ENCODE measurements around the gene MUC2. TPM values are rescaled to one million over a fixed set of nuclear protein-coding genes. Genes with fewer than 3 reads are reported as not detected.

The MUC2 gene
- total RNA-seq, 1 experiment from 2014 or later = not detected

DNA sequence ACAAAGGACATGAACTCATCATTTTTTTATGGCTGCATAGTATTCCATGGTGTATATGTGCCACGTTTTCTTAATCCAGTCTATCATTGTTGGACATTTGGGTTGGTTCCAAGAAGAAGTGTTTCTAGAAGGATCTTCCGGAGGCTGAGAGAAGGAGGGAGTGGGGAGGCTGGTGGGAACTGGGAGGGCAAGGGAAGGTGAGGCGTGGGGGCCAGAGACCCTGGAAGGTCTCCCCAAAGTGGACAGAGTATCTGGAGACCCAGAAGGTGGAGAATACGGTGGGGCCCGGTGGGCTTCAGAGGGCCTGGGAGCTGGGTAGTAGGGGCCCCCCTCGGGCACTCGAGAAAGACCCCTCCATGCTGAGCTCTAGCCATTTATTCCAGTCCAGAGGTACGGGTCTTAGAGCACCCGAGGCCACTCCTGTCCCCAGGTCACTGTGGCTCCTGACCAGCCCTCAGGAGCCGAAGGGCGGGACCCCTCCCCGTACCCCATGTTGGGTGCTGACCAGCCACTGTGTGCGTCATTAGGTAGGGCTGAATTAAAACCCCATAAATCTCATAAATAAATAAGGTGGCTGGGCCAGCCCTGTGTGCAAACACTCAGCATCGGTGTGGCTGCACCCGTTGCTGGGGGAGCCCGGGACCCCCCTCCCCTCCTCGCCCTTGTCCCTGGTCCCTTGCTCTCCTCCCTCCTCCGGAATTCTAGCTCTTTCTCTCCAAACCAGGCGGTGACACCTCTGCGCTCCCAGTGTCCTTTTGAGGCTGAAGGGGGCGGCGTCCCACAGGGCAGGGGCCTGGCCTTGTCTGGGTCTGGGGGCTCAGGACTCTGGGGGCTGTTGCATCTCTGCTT, 44.3 kb downstream of the MUC2 start:
- H3K36me3 ChIP-seq (replicated peaks; ENCODE audit: control insufficient read depth, insufficient read depth, low read length) = no peaks in the 10 kb centered on the region
- no peak overlapping the region for H3K4me3 ChIP-seq (ENCODE audit: insufficient read depth, low read depth, low read length)
- no peak for DNase-seq
- H3K27me3 ChIP-seq (ENCODE audit: control insufficient read depth, insufficient read depth, low read length) = no peaks in the 10 kb centered on the region

DNA sequence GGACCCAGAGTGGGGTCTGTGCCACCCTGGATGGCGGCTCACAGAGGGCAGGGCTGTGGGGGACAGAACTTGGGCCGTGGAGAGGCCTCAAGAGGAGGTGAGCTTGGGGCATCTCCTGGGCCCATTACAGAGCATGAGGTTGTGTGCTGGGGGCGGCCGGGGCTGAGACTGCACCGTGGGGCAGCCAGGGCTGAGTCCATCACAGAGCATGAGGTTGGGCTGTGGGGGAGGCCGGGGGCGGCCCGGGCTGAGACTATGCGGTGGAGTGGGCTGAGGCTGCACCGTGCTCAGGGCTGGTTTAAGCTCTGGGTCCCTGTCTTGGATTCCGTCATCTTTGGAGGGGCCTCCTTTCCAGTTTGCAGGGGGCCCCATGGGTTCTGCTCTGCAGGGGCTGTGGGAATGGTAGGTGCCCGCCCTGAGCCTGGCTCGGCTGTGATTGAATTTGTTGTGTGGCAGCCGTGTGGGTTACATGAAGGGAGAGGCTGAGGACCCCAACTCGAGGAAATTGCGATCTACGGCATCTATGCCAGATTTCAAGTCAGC, 45.0 kb downstream of the MUC2 start:
- Histone ChIP-seq H3K27me3 (ENCODE audit: control insufficient read depth, insufficient read depth, low read length) (no peaks in the 10 kb centered on the region), H3K36me3 (replicated peaks; ENCODE audit: control insufficient read depth, insufficient read depth, low read length) (no peaks in the 10 kb centered on the region), H3K4me3 (ENCODE audit: insufficient read depth, low read depth, low read length) (no peak overlapping the region)
- peak; percentile 68 for DNase-seq

DNA sequence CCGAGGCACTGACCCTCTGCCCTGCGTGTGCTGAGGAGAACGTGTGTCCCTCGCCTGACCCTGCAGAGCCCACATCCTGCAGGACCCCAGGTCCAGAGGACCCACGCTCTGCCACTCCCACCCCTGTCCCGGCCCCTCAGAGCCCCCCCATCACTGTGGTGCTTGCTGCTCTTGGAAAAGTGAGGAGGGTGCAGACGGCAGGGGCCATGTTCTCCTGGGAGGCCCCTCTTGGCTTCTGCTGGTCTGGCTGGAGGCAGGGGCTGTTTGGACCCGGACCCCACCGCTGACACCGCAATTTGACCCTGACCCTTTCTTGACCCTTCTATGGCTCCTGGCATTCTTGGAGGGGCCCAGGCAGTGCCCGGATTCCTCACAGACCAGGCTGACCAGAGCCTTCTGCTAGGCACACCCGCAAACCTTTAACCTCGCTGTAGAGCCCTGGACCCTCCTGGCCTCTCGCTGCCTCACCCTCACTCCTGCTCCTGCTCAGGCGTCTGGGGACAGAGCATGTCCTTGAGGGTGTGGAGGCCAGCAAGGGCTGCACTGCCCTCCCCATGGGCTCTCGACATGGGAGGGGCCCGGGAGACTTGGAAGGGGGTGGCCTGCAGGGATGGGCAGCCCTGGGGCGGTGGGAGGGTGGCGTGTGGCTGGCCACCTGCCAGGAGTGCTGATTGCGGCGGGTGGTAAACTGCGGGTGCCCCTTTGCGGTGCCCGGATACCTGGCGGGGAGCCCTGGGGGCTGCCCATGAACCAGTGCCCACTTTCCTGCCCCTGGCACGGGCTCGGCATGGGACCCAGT, 46.1 kb downstream of the MUC2 start:
- no peaks in the 10 kb centered on the region for H3K27me3 ChIP-seq (ENCODE audit: control insufficient read depth, insufficient read depth, low read length)
- DNase-seq = peak; percentile 50
- H3K36me3 ChIP-seq (replicated peaks; ENCODE audit: control insufficient read depth, insufficient read depth, low read length) = no peaks in the 10 kb centered on the region
- no peak overlapping the region for H3K4me3 ChIP-seq (ENCODE audit: insufficient read depth, low read depth, low read length)

DNA sequence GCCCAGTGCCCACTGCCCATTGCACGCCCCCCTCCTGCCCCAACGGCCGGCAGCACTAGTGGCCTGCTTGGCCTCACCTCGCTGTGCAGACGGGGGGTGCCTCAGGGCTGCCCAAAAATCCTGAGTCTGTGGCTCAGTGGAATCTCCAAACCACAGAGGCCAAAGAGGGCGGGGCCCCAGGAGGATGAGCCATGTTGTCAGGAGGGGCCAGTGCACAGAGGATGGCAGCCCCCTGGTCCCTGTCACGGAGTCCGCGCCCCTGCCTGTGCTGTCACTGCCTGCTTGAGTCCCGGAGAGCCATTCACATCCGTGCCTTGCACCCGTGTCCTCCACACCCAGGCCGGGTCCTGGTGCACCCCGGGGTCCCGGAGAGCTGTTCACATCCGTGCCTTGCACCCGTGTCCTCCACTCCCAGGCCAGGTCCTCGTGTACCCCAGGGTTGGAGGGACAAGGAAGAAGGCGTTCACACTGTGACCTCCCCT, 46.7 kb downstream of the MUC2 start:
- peak; percentile 52 for DNase-seq
- Histone ChIP-seq H3K27me3 (ENCODE audit: control insufficient read depth, insufficient read depth, low read length) (no peaks in the 10 kb centered on the region), H3K36me3 (replicated peaks; ENCODE audit: control insufficient read depth, insufficient read depth, low read length) (no peaks in the 10 kb centered on the region), H3K4me3 (ENCODE audit: insufficient read depth, low read depth, low read length) (no peak overlapping the region)

DNA sequence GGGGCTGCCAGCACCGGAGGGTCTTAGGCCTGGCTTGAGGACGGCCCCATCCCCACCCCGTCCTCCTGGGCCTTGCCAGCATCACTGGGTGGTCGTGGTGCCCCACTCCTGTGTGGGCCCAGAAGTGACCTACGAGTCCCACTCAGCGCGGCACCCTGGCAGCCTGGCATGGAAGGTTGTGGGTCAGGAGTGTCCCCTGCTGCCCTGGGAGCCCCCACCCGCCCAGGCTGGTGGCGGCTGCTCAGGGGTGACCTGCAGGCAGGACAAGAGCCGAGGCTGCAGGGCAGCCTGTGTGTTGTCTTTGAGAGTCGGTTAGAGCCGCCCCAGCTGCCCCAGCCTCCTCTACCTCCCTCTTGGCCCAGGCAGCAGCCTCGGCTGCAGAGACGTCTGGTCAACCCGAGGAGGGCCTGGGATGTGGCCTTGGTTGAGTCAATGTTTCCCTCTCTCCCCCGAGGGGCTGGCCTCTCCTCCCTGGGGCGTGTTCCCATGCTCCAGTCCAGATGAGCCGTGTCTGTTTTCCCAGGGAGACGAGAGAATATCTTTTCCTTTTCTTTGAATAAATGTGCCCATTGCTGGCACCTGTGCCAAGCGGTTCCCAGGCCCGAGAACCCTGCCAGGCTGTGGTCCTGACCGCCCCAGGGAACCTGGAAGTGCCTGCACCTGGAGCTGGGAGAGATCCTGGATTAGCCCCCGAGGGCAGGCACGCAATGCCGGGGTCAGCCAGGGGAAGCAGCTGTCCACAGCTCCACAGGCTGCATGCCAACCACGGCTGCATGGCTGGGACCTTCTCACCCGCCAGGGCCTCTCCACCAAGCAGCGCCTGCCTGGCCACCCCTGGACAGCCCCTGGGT, 47.4 kb downstream of the MUC2 start:
- Histone ChIP-seq H3K4me3 (ENCODE audit: insufficient read depth, low read depth, low read length) (no peak overlapping the region), H3K27me3 (ENCODE audit: control insufficient read depth, insufficient read depth, low read length) (no peaks in the 10 kb centered on the region), H3K36me3 (replicated peaks; ENCODE audit: control insufficient read depth, insufficient read depth, low read length) (no peaks in the 10 kb centered on the region)
- peak; percentile 62 for DNase-seq

DNA sequence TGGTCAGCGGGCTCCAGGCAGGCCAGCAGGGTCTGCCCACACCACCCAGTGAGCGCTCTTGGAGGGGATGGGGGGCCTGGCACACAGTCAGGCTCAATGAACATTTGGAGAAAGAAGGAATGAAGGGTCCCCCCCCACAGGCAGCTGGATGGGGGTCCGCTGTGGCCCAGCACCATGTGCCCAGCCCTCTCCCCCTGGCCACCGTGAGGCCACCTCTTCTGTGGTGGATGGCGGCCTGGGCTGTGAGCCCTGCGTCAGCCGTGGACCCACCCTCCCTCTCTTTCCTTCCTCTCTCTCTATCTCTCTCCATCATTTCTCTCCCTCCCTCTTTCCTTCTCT, 48.0 kb downstream of the MUC2 start:
- Histone ChIP-seq H3K27me3 (ENCODE audit: control insufficient read depth, insufficient read depth, low read length) (no peaks in the 10 kb centered on the region), H3K4me3 (ENCODE audit: insufficient read depth, low read depth, low read length) (no peak overlapping the region), H3K36me3 (replicated peaks; ENCODE audit: control insufficient read depth, insufficient read depth, low read length) (no peaks in the 10 kb centered on the region)
- no peak for DNase-seq

DNA sequence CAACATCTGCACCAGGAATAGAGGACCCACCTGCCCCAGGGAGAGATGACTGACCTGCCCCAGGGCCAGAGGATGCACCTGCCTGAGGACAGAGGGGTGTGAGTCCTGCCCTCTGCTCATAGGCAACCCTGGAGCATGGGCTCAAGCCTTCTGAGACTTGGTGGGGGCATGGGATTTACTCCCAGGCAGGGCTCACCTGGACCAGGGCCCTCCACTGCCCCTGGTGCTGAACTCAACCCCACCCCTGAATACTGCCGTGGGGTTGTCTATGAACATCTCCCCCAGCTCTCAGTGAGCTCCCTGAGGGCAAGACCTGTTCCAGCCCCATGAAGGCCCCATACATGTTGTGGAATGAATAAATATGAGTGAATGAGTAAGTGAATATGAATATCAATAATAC, 49.3 kb downstream of the MUC2 start:
- no peak for DNase-seq
- no peaks in the 10 kb centered on the region for H3K36me3 ChIP-seq (replicated peaks; ENCODE audit: control insufficient read depth, insufficient read depth, low read length)
- H3K4me3 ChIP-seq (ENCODE audit: insufficient read depth, low read depth, low read length) = no peak overlapping the region
- H3K27me3 ChIP-seq (ENCODE audit: control insufficient read depth, insufficient read depth, low read length) = no peaks in the 10 kb centered on the region

Other genes starting within 250 kb of the MUC2 start
- 20.2 and 35.8 TPM in 2 replicates for gene CRACR2B, start 247.0 kb upstream of the MUC2 start, total RNA-seq (2014; rRNA removed; shearing (Covaris generic))
- gene CD151, start 241.9 kb upstream of the MUC2 start, total RNA-seq (2014; rRNA removed; shearing (Covaris generic)) = 175 and 190 TPM in 2 replicates
- 96.1 and 135 TPM in 2 replicates for gene POLR2L, start 232.3 kb upstream of the MUC2 start, total RNA-seq (2014; rRNA removed; shearing (Covaris generic))
- gene TSPAN4, start 232.0 kb upstream of the MUC2 start, total RNA-seq (2014; rRNA removed; shearing (Covaris generic)) = 101 and 117 TPM in 2 replicates
- gene CHID1, start 164.1 kb upstream of the MUC2 start, total RNA-seq (2014; rRNA removed; shearing (Covaris generic)) = 36.9 and 38.1 TPM in 2 replicates
- 36.1 and 46.8 TPM in 2 replicates for gene AP2A2, start 149.0 kb upstream of the MUC2 start, total RNA-seq (2014; rRNA removed; shearing (Covaris generic))
- gene MUC6, start 38.2 kb upstream of the MUC2 start, total RNA-seq (2014; rRNA removed; shearing (Covaris generic)) = not detected in 2 replicates
- gene MUC5AC, start 83.1 kb downstream of the MUC2 start, total RNA-seq (2014; rRNA removed; shearing (Covaris generic)) = not detected in 2 replicates
- gene MUC5B, start 148.2 kb downstream of the MUC2 start, total RNA-seq (2014; rRNA removed; shearing (Covaris generic)) = under 0.01 and 0.07 TPM in 2 replicates
- 11.2 and 11.8 TPM in 2 replicates for gene TOLLIP, start 234.8 kb downstream of the MUC2 start, total RNA-seq (2014; rRNA removed; shearing (Covaris generic))

All from H7 (cell line).